Measurements from ENCODE around the gene KRT13. TPM values are rescaled to one million over a fixed set of nuclear protein-coding genes. Genes with fewer than 3 reads are reported as not detected.

KRT13 gene
- total RNA-seq, 1 donor from 2014 or later, result not detected

GRCh38 chr17:41498276-41498675, 7.1 kb downstream of the KRT13 start:
- no peak overlapping the region for H3K4me3 ChIP-seq (ENCODE audit: low read length in 3 of 3)
- no peak overlapping the region for H3K9ac ChIP-seq (ENCODE audit: low read depth in 1 of 3, low read length in 3 of 3)
- H3K36me3 ChIP-seq (ENCODE audit: control insufficient read depth in 3 of 3, insufficient read depth in 3 of 3, low read length in 3 of 3), result no peaks in the 10 kb centered on the region
- peaks cover 0 to 14% (median 6%) of the 10 kb centered on the region in 3 donors for H3K27me3 ChIP-seq (ENCODE audit: control insufficient read depth in 3 of 3, insufficient read depth in 3 of 3, low read length in 3 of 3)
- no peak overlapping the region for H3K27ac ChIP-seq (ENCODE audit: low read depth, low read length)
- H3K9me3 ChIP-seq (ENCODE audit: control insufficient read depth in 3 of 3, low read length in 3 of 3), result no peaks in the 10 kb centered on the region
- peaks cover under 1 to 9% (median 8%) of the 10 kb centered on the region in 3 donors for H3K4me1 ChIP-seq (ENCODE audit: control insufficient read depth in 3 of 3, insufficient read depth in 3 of 3, low read length in 3 of 3)

- no peak overlapping the region for H3K9ac ChIP-seq (ENCODE audit: low read depth in 1 of 3, low read length in 3 of 3)
- peaks cover 0 to 14% (median 6%) of the 10 kb centered on the region in 3 donors for H3K27me3 ChIP-seq (ENCODE audit: control insufficient read depth in 3 of 3, insufficient read depth in 3 of 3, low read length in 3 of 3)
- H3K4me1 ChIP-seq (ENCODE audit: control insufficient read depth in 3 of 3, insufficient read depth in 3 of 3, low read length in 3 of 3), result peaks cover 6 to 15% (median 14%) of the 10 kb centered on the region in 3 donors
- no peaks in the 10 kb centered on the region for H3K9me3 ChIP-seq (ENCODE audit: control insufficient read depth in 3 of 3, low read length in 3 of 3)
- no peaks in the 10 kb centered on the region for H3K36me3 ChIP-seq (ENCODE audit: control insufficient read depth in 3 of 3, insufficient read depth in 3 of 3, low read length in 3 of 3)
- no peak overlapping the region for H3K4me3 ChIP-seq (ENCODE audit: low read length in 3 of 3)
- H3K27ac ChIP-seq (ENCODE audit: low read depth, low read length), result no peak overlapping the region
These were observed 8.5 kb downstream of the KRT13 start for GRCh38 chr17:41496803-41497484.

- H3K9ac ChIP-seq (ENCODE audit: low read depth in 1 of 3, low read length in 3 of 3), result no peak overlapping the region
- H3K4me3 ChIP-seq (ENCODE audit: low read length in 3 of 3), result no peak overlapping the region
- no peaks in the 10 kb centered on the region for H3K36me3 ChIP-seq (ENCODE audit: control insufficient read depth in 3 of 3, insufficient read depth in 3 of 3, low read length in 3 of 3)
- no peak overlapping the region for H3K27ac ChIP-seq (ENCODE audit: low read depth, low read length)
- H3K4me1 ChIP-seq (ENCODE audit: control insufficient read depth in 3 of 3, insufficient read depth in 3 of 3, low read length in 3 of 3), result peaks cover 6 to 15% (median 14%) of the 10 kb centered on the region in 3 donors
- no peaks in the 10 kb centered on the region for H3K9me3 ChIP-seq (ENCODE audit: control insufficient read depth in 3 of 3, low read length in 3 of 3)
- peaks cover 0 to 8% (median 2%) of the 10 kb centered on the region in 3 donors for H3K27me3 ChIP-seq (ENCODE audit: control insufficient read depth in 3 of 3, insufficient read depth in 3 of 3, low read length in 3 of 3)
These were observed 10.9 kb downstream of the KRT13 start for GRCh38 chr17:41494524-41494923.

- Histone ChIP-seq H3K27ac (ENCODE audit: low read depth, low read length) (peak overlapping the region; percentile 45), H3K4me3 (ENCODE audit: low read length in 3 of 3) (no peak overlapping the region), H3K36me3 (ENCODE audit: control insufficient read depth in 3 of 3, insufficient read depth in 3 of 3, low read length in 3 of 3) (no peaks in the 10 kb centered on the region), H3K27me3 (ENCODE audit: control insufficient read depth in 3 of 3, insufficient read depth in 3 of 3, low read length in 3 of 3) (peaks cover 0 to 7% (median 4%) of the 10 kb centered on the region in 3 donors), H3K9ac (ENCODE audit: low read depth in 1 of 3, low read length in 3 of 3) (no peak overlapping the region), H3K4me1 (ENCODE audit: control insufficient read depth in 3 of 3, insufficient read depth in 3 of 3, low read length in 3 of 3) (peaks cover 6 to 15% (median 14%) of the 10 kb centered on the region in 3 donors), H3K9me3 (ENCODE audit: control insufficient read depth in 3 of 3, low read length in 3 of 3) (no peaks in the 10 kb centered on the region)
These were observed 12.6 kb downstream of the KRT13 start for GRCh38 chr17:41492771-41493170.

- Histone ChIP-seq H3K9ac (ENCODE audit: low read depth in 1 of 3, low read length in 3 of 3) (no peak overlapping the region), H3K27me3 (ENCODE audit: control insufficient read depth in 3 of 3, insufficient read depth in 3 of 3, low read length in 3 of 3) (peaks cover 0 to 9% (median 4%) of the 10 kb centered on the region in 3 donors), H3K4me1 (ENCODE audit: control insufficient read depth in 3 of 3, insufficient read depth in 3 of 3, low read length in 3 of 3) (peaks cover 6 to 15% (median 14%) of the 10 kb centered on the region in 3 donors), H3K27ac (ENCODE audit: low read depth, low read length) (peak overlapping the region; percentile 45), H3K9me3 (ENCODE audit: control insufficient read depth in 3 of 3, low read length in 3 of 3) (no peaks in the 10 kb centered on the region), H3K4me3 (ENCODE audit: low read length in 3 of 3) (no peak overlapping the region), H3K36me3 (ENCODE audit: control insufficient read depth in 3 of 3, insufficient read depth in 3 of 3, low read length in 3 of 3) (no peaks in the 10 kb centered on the region)
These were observed 13.1 kb downstream of the KRT13 start for GRCh38 chr17:41492351-41492750.

- Histone ChIP-seq H3K27me3 (ENCODE audit: control insufficient read depth in 3 of 3, insufficient read depth in 3 of 3, low read length in 3 of 3) (peaks cover 0 to 13% (median 4%) of the 10 kb centered on the region in 3 donors), H3K4me3 (ENCODE audit: low read length in 3 of 3) (no peak overlapping the region), H3K4me1 (ENCODE audit: control insufficient read depth in 3 of 3, insufficient read depth in 3 of 3, low read length in 3 of 3) (peaks cover 6 to 15% (median 14%) of the 10 kb centered on the region in 3 donors), H3K9ac (ENCODE audit: low read depth in 1 of 3, low read length in 3 of 3) (no peak overlapping the region), H3K27ac (ENCODE audit: low read depth, low read length) (no peak overlapping the region), H3K9me3 (ENCODE audit: control insufficient read depth in 3 of 3, low read length in 3 of 3) (no peaks in the 10 kb centered on the region), H3K36me3 (ENCODE audit: control insufficient read depth in 3 of 3, insufficient read depth in 3 of 3, low read length in 3 of 3) (no peaks in the 10 kb centered on the region)
These were observed 13.9 kb downstream of the KRT13 start for GRCh38 chr17:41491476-41491875.

GRCh38 chr17:41490000-41490990, 15.1 kb downstream of the KRT13 start:
- H3K27ac ChIP-seq (ENCODE audit: low read depth, low read length), result no peak overlapping the region
- H3K27me3 ChIP-seq (ENCODE audit: control insufficient read depth in 3 of 3, insufficient read depth in 3 of 3, low read length in 3 of 3), result peaks cover 0 to 15% (median 4%) of the 10 kb centered on the region in 3 donors
- H3K36me3 ChIP-seq (ENCODE audit: control insufficient read depth in 3 of 3, insufficient read depth in 3 of 3, low read length in 3 of 3), result no peaks in the 10 kb centered on the region
- no peaks in the 10 kb centered on the region for H3K9me3 ChIP-seq (ENCODE audit: control insufficient read depth in 3 of 3, low read length in 3 of 3)
- no peak overlapping the region for H3K9ac ChIP-seq (ENCODE audit: low read depth in 1 of 3, low read length in 3 of 3)
- peaks cover 6 to 15% (median 14%) of the 10 kb centered on the region in 3 donors for H3K4me1 ChIP-seq (ENCODE audit: control insufficient read depth in 3 of 3, insufficient read depth in 3 of 3, low read length in 3 of 3)
- H3K4me3 ChIP-seq (ENCODE audit: low read length in 3 of 3), result no peak overlapping the region

- Histone ChIP-seq H3K36me3 (ENCODE audit: control insufficient read depth in 3 of 3, insufficient read depth in 3 of 3, low read length in 3 of 3) (no peaks in the 10 kb centered on the region), H3K4me3 (ENCODE audit: low read length in 3 of 3) (no peak within 1 kb of the TSS), H3K9me3 (ENCODE audit: control insufficient read depth in 3 of 3, low read length in 3 of 3) (no peaks in the 10 kb centered on the region), H3K27ac (ENCODE audit: low read depth, low read length) (no peak within 1 kb of the TSS), H3K9ac (ENCODE audit: low read depth in 1 of 3, low read length in 3 of 3) (no peak within 1 kb of the TSS), H3K27me3 (ENCODE audit: control insufficient read depth in 3 of 3, insufficient read depth in 3 of 3, low read length in 3 of 3) (peaks cover 0 to 15% (median 4%) of the 10 kb centered on the region in 3 donors), H3K4me1 (ENCODE audit: control insufficient read depth in 3 of 3, insufficient read depth in 3 of 3, low read length in 3 of 3) (peaks cover 6 to 13% (median 10%) of the 10 kb centered on the region in 3 donors)
These were observed 15.9 kb downstream of the KRT13 start, which contains the start of gene KRT36 for GRCh38 chr17:41489531-41489930. Gene KRT36 (minus strand): TSS chr17:41489910. CDS start chr17:41489864, 46 bp downstream.

- Histone ChIP-seq H3K36me3 (ENCODE audit: control insufficient read depth in 3 of 3, insufficient read depth in 3 of 3, low read length in 3 of 3) (no peaks in the 10 kb centered on the region), H3K4me1 (ENCODE audit: control insufficient read depth in 3 of 3, insufficient read depth in 3 of 3, low read length in 3 of 3) (no peaks in the 10 kb centered on the region), H3K27ac (ENCODE audit: low read depth, low read length) (no peak overlapping the region), H3K27me3 (ENCODE audit: control insufficient read depth in 3 of 3, insufficient read depth in 3 of 3, low read length in 3 of 3) (peaks cover 0 to 19% (median 4%) of the 10 kb centered on the region in 3 donors), H3K4me3 (ENCODE audit: low read length in 3 of 3) (no peak overlapping the region), H3K9me3 (ENCODE audit: control insufficient read depth in 3 of 3, low read length in 3 of 3) (no peaks in the 10 kb centered on the region), H3K9ac (ENCODE audit: low read depth in 1 of 3, low read length in 3 of 3) (no peak overlapping the region)
These were observed 18.4 kb downstream of the KRT13 start for GRCh38 chr17:41486809-41487530.

Data from skeletal muscle tissue (tissue), 4 donors.